Activated T-helper 1 cell treated with anti-CD3 and anti-CD28 coated beads, Interleukin-12 subunit alpha, Interleukin-12 subunit beta, Interleukin-2, Interleukin-4 antibody, amounts not matched to agents 30 ng/mL and 10 ng/mL and 1 ng/mL, durations not matched to agents 14 hours and 24 hours and 36 hours (primary cell): ENCODE data around the gene RASGRF2. TPM values are rescaled to one million over a fixed set of nuclear protein-coding genes. Genes with fewer than 3 reads are reported as not detected.
"Not testable (repeated sequence)": the region's sequence is repeated elsewhere in the genome, so short reads cannot be mapped to it uniquely, and the experiment has no call there.

Experiments used
- DNase-seq: peaks from one replicate; pipeline ENCODE4 v3.0.0; 2021; ENCODE audit warnings: low spot score
- H3K27ac Mint-ChIP-seq: one replicate; pipeline ENCODE4 v1.8.0; 2021; ENCODE audit warnings: mild to moderate bottlenecking, mixed read lengths
- H3K27me3 Mint-ChIP-seq: one replicate; pipeline ENCODE4 v1.8.0; 2022; ENCODE audit warnings: mild to moderate bottlenecking, moderate library complexity, mixed read lengths; ENCODE audit not compliant: insufficient read depth
- H3K36me3 Mint-ChIP-seq: one replicate; pipeline ENCODE4 v1.8.0; 2021; ENCODE audit warnings: low read depth, mixed read lengths
- H3K4me1 Mint-ChIP-seq: one replicate; pipeline ENCODE4 v1.8.0; 2021; ENCODE audit warnings: low read depth, mixed read lengths
- H3K4me3 Mint-ChIP-seq: one replicate; pipeline ENCODE4 v1.8.0; 2021; ENCODE audit warnings: mild to moderate bottlenecking, moderate library complexity, mixed read lengths
- H3K9me3 Mint-ChIP-seq: one replicate; pipeline ENCODE4 v1.8.0; 2021; ENCODE audit warnings: mixed read lengths
- intact Hi-C: fragments of 100-400 bp; cut with micrococcal nuclease; formaldehyde crosslinking; loops from one replicate; pipeline ENCODE4 v1.15.1; 2024
- total RNA-seq: library from RNA; stranded (reverse); gene quantifications from 2 replicates; pipeline ENCODE4 v1.2.3, GENCODE V29; 2022

RASGRF2 gene
- total RNA-seq, 1 donor from 2014 or later, result 22.6 TPM

DNA sequence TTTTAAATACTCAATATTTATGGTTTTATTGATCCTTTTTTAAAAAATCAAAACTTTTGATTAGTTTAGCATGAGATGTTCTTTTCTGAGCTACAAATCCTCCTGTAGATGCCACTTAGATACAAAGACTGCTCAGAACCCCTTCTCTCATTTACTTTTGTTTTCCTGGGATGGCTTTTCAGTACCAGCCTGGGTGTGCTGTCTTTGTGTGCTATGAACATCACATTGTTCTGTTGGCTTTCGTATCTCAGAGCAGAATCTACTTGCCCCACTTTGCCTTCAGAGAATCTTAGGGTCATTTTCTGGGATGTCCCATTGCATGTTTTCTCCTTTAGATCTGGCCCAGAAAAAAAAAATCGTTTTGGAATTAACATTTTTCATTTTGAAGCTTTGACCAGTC lies 85.9 kb downstream of the RASGRF2 start:
- no peak overlapping the region for H3K27ac Mint-ChIP-seq
- intact Hi-C loops, result no loop called here
- no peak for DNase-seq
- H3K36me3 Mint-ChIP-seq, result peaks cover 21% of the 10 kb centered on the region
- H3K4me3 Mint-ChIP-seq, result no peak overlapping the region
- peaks cover 7% of the 10 kb centered on the region for H3K4me1 Mint-ChIP-seq
- H3K27me3 Mint-ChIP-seq, result no peaks in the 10 kb centered on the region
- no peaks in the 10 kb centered on the region for H3K9me3 Mint-ChIP-seq

GRCh38 chr5:81052325-81052724 lies 92.2 kb downstream of the RASGRF2 start:
- intact Hi-C loops, result no loop called here
- DNase-seq, result no peak
- Mint-ChIP-seq H3K27me3 (no peaks in the 10 kb centered on the region), H3K4me3 (no peak overlapping the region), H3K27ac (no peak overlapping the region), H3K4me1 (no peaks in the 10 kb centered on the region), H3K36me3 (peaks cover 11% of the 10 kb centered on the region), H3K9me3 (no peaks in the 10 kb centered on the region)

DNA sequence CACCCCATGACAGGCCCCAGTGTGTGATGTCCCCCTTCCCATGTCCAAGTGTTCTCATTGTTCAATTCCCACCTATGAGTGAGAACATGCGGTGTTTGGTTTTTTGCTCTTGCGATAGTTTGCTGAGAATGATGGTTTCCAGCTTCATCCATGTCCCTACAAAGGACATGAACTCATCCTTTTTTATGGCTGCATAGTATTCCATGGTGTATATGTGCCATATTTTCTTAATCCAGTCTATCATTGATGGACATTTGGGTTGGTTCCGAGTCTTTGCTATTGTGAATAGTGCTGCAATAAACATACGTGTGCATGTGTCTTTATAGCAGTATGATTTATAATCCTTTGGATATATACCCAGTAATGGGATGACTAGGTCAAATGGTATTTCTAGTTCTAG lies 93.1 kb downstream of the RASGRF2 start:
- H3K9me3 Mint-ChIP-seq, H3K4me1 Mint-ChIP-seq, H3K4me3 Mint-ChIP-seq, H3K27ac Mint-ChIP-seq, H3K27me3 Mint-ChIP-seq, DNase-seq, intact Hi-C loops: not testable (repeated sequence)
- peaks cover 11% of the 10 kb centered on the region for H3K36me3 Mint-ChIP-seq

DNA sequence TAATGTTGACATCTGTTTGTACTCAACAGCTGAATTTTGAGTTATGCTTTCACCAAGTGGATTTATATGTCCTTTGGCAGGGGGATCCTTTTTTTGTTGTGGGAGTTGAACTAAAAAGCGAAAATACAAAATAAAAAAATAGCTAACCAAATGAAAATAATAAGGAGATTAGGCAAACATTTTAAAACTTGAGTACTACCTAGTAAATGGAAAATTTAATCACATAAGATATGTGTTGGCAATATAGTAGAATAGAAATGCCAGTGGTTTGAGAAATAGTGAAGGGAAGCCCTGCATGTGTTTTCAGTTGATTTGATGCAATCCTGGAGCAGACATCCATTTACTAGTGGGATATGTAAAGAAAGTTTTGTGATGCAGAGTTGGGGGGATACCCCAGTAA lies 98.0 kb downstream of the RASGRF2 start:
- no peak for DNase-seq
- H3K4me3 Mint-ChIP-seq, result no peak overlapping the region
- peaks cover 5% of the 10 kb centered on the region for H3K9me3 Mint-ChIP-seq
- H3K4me1 Mint-ChIP-seq, result no peaks in the 10 kb centered on the region
- intact Hi-C loops, result no loop called here
- no peaks in the 10 kb centered on the region for H3K27me3 Mint-ChIP-seq
- peaks cover 10% of the 10 kb centered on the region for H3K36me3 Mint-ChIP-seq
- H3K27ac Mint-ChIP-seq, result no peak overlapping the region

DNA sequence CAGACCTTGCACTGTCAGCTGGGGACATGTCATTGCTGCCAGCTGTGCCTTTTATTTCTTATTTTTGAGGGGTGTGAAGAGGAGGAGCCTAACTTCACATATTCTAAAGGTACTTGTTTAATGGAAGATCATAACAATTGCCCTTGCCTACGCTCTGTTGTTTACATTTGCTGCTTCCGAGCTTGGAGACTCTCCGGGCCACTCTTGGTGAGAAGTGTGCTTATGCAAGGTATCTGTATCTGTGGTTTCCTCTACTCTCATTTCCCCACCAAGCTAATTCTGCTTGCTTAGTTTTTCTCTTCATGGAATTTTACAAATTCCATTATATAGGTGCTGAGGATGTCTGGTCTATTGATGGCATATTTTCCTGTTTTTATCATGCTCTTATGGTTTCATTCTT lies 105.3 kb downstream of the RASGRF2 start:
- intact Hi-C loops, result no loop called here
- Mint-ChIP-seq H3K27ac (no peak overlapping the region), H3K36me3 (peaks cover 18% of the 10 kb centered on the region), H3K4me1 (peaks cover 8% of the 10 kb centered on the region), H3K9me3 (peaks cover 7% of the 10 kb centered on the region), H3K27me3 (no peaks in the 10 kb centered on the region), H3K4me3 (no peak overlapping the region)
- no peak for DNase-seq

DNA sequence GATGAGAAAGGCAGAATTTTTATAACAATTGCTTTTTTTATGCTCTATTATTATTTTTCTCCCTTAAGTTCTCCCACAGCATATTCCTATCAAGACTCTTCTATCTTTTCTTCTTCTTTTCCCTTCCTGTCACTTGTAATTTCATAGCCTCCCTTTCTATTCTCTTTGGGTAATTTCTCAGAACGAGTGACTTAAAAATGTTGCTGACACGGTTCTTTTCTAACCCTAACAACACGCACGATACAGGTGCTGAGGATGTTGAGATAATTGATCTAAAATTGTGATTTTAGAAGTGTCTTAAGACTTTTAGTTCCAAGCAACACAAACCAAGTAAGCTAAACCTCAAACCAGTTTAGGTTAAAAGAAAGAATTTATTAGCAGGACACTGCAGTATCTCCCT lies 105.9 kb downstream of the RASGRF2 start:
- intact Hi-C loops, result no loop called here
- Mint-ChIP-seq H3K27me3 (no peaks in the 10 kb centered on the region), H3K36me3 (peaks cover 15% of the 10 kb centered on the region), H3K9me3 (peaks cover 6% of the 10 kb centered on the region), H3K4me3 (no peak overlapping the region), H3K27ac (no peak overlapping the region), H3K4me1 (peaks cover 8% of the 10 kb centered on the region)
- DNase-seq, result no peak

GRCh38 chr5:81067406-81067805 lies 107.2 kb downstream of the RASGRF2 start:
- Mint-ChIP-seq H3K36me3 (peaks cover 15% of the 10 kb centered on the region), H3K27ac (no peak overlapping the region), H3K4me3 (no peak overlapping the region), H3K27me3 (no peaks in the 10 kb centered on the region), H3K4me1 (peaks cover 8% of the 10 kb centered on the region), H3K9me3 (peaks cover 6% of the 10 kb centered on the region)
- intact Hi-C loops, result no loop called here
- DNase-seq, result no peak

GRCh38 chr5:81068063-81068462 lies 107.9 kb downstream of the RASGRF2 start:
- peaks cover 6% of the 10 kb centered on the region for H3K9me3 Mint-ChIP-seq
- H3K4me3 Mint-ChIP-seq, result no peak overlapping the region
- peaks cover 15% of the 10 kb centered on the region for H3K36me3 Mint-ChIP-seq
- peaks cover 8% of the 10 kb centered on the region for H3K4me1 Mint-ChIP-seq
- intact Hi-C loops, result no loop called here
- H3K27me3 Mint-ChIP-seq, result no peaks in the 10 kb centered on the region
- DNase-seq, result no peak
- no peak overlapping the region for H3K27ac Mint-ChIP-seq

- no peak for DNase-seq
- Mint-ChIP-seq H3K27me3 (no peaks in the 10 kb centered on the region), H3K27ac (no peak overlapping the region)
Measured at GRCh38 chr5:81068635-81069034, 108.5 kb downstream of the RASGRF2 start.

DNA sequence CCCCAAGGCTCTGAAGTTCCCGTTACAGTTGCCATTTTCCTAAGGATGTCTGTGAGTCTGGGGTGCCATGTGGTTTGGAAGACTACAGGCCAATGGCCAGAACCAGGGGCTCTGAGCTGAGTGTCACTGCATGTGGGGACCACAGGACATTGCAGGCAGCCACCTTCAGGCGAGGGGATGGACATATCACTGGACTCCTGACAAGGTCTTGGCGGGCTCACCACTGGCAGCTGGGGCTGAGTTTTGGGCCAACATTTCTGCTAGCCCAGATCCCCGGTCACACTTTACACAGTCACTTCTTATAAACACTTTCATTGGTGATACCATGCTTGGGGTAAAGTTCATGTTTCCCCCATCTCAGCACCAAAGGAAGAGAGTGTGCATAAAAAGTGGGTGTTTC lies 109.8 kb downstream of the RASGRF2 start:
- Mint-ChIP-seq H3K4me3 (no peak overlapping the region), H3K4me1 (no peaks in the 10 kb centered on the region), H3K27me3 (no peaks in the 10 kb centered on the region), H3K27ac (no peak overlapping the region), H3K36me3 (peaks cover 14% of the 10 kb centered on the region), H3K9me3 (no peaks in the 10 kb centered on the region)
- intact Hi-C loops, result no loop called here
- no peak for DNase-seq

More at GRCh38 chr5:81068635-81069034, 108.5 kb downstream of the RASGRF2 start:
- intact Hi-C loops, result no loop called here
- Mint-ChIP-seq H3K9me3 (peaks cover 5% of the 10 kb centered on the region), H3K4me1 (peaks cover 8% of the 10 kb centered on the region), H3K4me3 (no peak overlapping the region), H3K36me3 (peaks cover 16% of the 10 kb centered on the region)

- Mint-ChIP-seq H3K36me3 (peaks cover 14% of the 10 kb centered on the region), H3K4me1 (no peaks in the 10 kb centered on the region), H3K4me3 (no peak overlapping the region), H3K27ac (no peak overlapping the region), H3K27me3 (no peaks in the 10 kb centered on the region), H3K9me3 (no peaks in the 10 kb centered on the region)
- intact Hi-C loops, result no loop called here
- no peak for DNase-seq
Measured at GRCh38 chr5:81070571-81071255, 110.5 kb downstream of the RASGRF2 start.

GRCh38 chr5:81075041-81075440 lies 114.9 kb downstream of the RASGRF2 start:
- peaks cover 11% of the 10 kb centered on the region for H3K36me3 Mint-ChIP-seq
- intact Hi-C loops, result no loop called here
- no peak overlapping the region for H3K27ac Mint-ChIP-seq
- H3K4me1 Mint-ChIP-seq, result no peaks in the 10 kb centered on the region
- H3K27me3 Mint-ChIP-seq, result no peaks in the 10 kb centered on the region
- no peak overlapping the region for H3K4me3 Mint-ChIP-seq
- no peak for DNase-seq
- H3K9me3 Mint-ChIP-seq, result peaks cover 12% of the 10 kb centered on the region

DNA sequence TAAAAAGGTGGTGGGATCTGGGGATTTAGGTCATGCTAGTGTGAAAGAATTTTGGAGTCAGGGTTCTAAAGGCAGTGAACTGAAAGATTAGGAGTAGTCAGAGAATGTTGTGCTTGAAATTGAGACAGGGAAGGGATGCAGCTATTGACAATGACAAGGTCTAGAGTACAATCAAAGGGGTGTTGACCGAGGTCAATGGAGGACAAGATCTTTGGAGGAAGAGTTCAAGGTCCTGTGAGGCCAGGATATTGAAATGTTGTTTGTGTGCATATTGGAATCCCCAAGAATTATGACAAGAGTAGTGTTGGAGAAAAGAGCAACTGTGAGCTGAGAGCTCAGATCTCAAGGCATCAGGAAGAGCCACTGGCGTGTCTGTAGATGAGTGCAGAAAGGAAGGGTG lies 116.9 kb downstream of the RASGRF2 start:
- no peaks in the 10 kb centered on the region for H3K4me1 Mint-ChIP-seq
- peaks cover 17% of the 10 kb centered on the region for H3K36me3 Mint-ChIP-seq
- H3K9me3 Mint-ChIP-seq, result peaks cover 12% of the 10 kb centered on the region
- DNase-seq, result no peak
- intact Hi-C loops, result no loop called here
- H3K4me3 Mint-ChIP-seq, result no peak overlapping the region
- H3K27me3 Mint-ChIP-seq, result no peaks in the 10 kb centered on the region
- H3K27ac Mint-ChIP-seq, result no peak overlapping the region

DNA sequence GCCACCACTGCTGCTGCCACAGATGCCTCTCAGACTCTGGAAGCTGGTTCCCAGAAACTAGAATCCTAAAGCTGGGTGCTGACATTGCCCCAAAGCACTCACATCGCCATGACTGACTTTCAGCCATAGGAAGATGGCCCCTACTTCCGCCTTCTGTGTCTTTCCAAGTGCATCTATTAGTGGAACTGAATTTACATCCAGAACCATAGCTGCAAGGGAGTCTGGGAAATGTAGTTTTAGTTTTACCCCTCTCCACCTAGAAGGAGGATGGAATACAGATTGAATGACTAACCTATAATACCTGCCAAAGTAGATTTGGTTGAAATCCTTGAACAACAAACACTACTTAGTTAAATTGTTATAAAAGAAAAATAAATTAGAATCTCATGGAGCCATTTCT lies 118.8 kb downstream of the RASGRF2 start:
- H3K36me3 Mint-ChIP-seq, result peaks cover 19% of the 10 kb centered on the region
- DNase-seq, result no peak
- H3K9me3 Mint-ChIP-seq, result peaks cover 12% of the 10 kb centered on the region
- intact Hi-C loops, result no loop called here
- H3K4me1 Mint-ChIP-seq, result no peaks in the 10 kb centered on the region
- H3K27me3 Mint-ChIP-seq, result no peaks in the 10 kb centered on the region
- no peak overlapping the region for H3K27ac Mint-ChIP-seq
- H3K4me3 Mint-ChIP-seq, result no peak overlapping the region
